Ovary (tissue), 9 donors: ENCODE measurements around the gene WNT2. TPM values are rescaled to one million over a fixed set of nuclear protein-coding genes. Genes with fewer than 3 reads are reported as not detected.
"Not testable (repeated sequence)": the region's sequence is repeated elsewhere in the genome, so short reads cannot be mapped to it uniquely, and the experiment has no call there.

Source experiments
- DNase-seq, 5 donors: peaks; one replicate each; pipeline ENCODE4 v3.0.0-alpha.2; 2019 to 2020
- H3K27ac ChIP-seq, 2 donors: fragments of 200-600 bp; one replicate each; pipeline versions ENCODE4 v1.5.1 to v1.8.0; 2019 to 2022
- H3K27me3 ChIP-seq: fragments of 200-600 bp; one replicate; pipeline ENCODE4 v1.8.0; 2022
- H3K36me3 ChIP-seq: fragments of 200-600 bp; sonication (generic); one replicate; pipeline ENCODE4 v1.5.1; 2019
- H3K4me1 ChIP-seq: one replicate; pipeline ENCODE4 v1.8.1; 2013; ENCODE audit warnings: mild to moderate bottlenecking, moderate library complexity; ENCODE audit not compliant: insufficient read depth
- H3K4me3 ChIP-seq: fragments of 200-600 bp; sonication (generic); one replicate; pipeline ENCODE4 v1.5.1; 2017
- H3K9me3 ChIP-seq, 2 donors: fragments of 200-600 bp in 1 of 2; sonication (generic) in 1 of 2; one replicate each; pipeline versions ENCODE4 v1.5.1 to v1.8.1; 2013 to 2019; ENCODE audit warnings: mild to moderate bottlenecking in 1 of 2, moderate library complexity in 1 of 2
- EP300 ChIP-seq: sonication (generic); formaldehyde crosslinking; IDR thresholded peaks from one replicate; pipeline ENCODE4 v1.6.1; 2017; ENCODE audit warnings: antibody characterized with exemption
- POLR2A ChIP-seq: fragments of 450-650 bp; IDR thresholded peaks from one replicate; pipeline ENCODE4 v1.6.1; 2017; ENCODE audit warnings: antibody characterized with exemption, mild to moderate bottlenecking, moderate library complexity
- WGBS, 3 donors: extraction: QIAGEN DNeasy Blood & Tissue Kit in 1 of 3; methylation state at CpG; one replicate each; pipeline versions ENCODE4 v1.1.5 to v1.1.7; 2013 to 2017; 5-methylcytosine and 5-hydroxymethylcytosine counted together
- intact Hi-C, 4 donors: fragments of 100-400 bp; cut with DNase I; formaldehyde crosslinking; loops; one replicate each; pipeline versions ENCODE4 v1.11.0 to v1.15.1; 2022 to 2023
- polyA plus RNA-seq, 2 donors: library from polyadenylated mRNA; stranded (reverse); fragments of 200-250 nt in 1 of 2; fragments of 350-450 nt in 1 of 2; fragmentation: Illumina TruSeq in 1 of 2; extraction: RNeasy Lipid Tissue Mini Kit (QIAGEN cat#74804) in 1 of 2; gene quantifications; one replicate each; pipeline ENCODE4 v1.2.3, GENCODE V29; 2013 to 2014
- total RNA-seq, 7 donors: library from RNA; depleted of rRNA in 2 of 7; stranded (reverse); fragments of >200 nt in 2 of 7; fragmentation: NEBNext Ultra II Directional in 3 of 7; extraction: Animal tissue kit (Norgen Biotek cat#: 25700) in 3 of 7; gene quantifications; one replicate each; pipeline versions ENCODE4 v1.1.0 to v1.2.4, GENCODE V29; 2016 to 2023
- TF ChIP-seq, protein P1 (sequence below), 3 donors: fragments of 450-650 bp in 2 of 3; fragments of 200-600 bp in 1 of 3; IDR thresholded peaks; one replicate each; pipeline versions ENCODE4 v1.5.1 to v1.8.0; 2016 to 2022; ENCODE audit warnings: antibody characterized with exemption in 3 of 3, mild to moderate bottlenecking in 1 of 3
- donor health status: DM: no; HTN: no; CAD: no; lungs with moderate emphysema.
- donor health status: DM: no; HTN: no; CAD: no.
- donor health status: Bipolar disorder and iron deficiency.
- donor health status: DM: yes; HTN: yes; CAD: no.
- donor health status: DM: no; HTN: no; CAD: no.
- donor health status: DM: yes; HTN: yes; CAD: no.

WNT2 gene
- total and polyA plus RNA-seq, 9 donors = 0.17 to 2.1 (median 0.45) TPM; not detected in 2

- TF ChIP-seq EP300 = no peak
- TF ChIP-seq, protein P1, sequence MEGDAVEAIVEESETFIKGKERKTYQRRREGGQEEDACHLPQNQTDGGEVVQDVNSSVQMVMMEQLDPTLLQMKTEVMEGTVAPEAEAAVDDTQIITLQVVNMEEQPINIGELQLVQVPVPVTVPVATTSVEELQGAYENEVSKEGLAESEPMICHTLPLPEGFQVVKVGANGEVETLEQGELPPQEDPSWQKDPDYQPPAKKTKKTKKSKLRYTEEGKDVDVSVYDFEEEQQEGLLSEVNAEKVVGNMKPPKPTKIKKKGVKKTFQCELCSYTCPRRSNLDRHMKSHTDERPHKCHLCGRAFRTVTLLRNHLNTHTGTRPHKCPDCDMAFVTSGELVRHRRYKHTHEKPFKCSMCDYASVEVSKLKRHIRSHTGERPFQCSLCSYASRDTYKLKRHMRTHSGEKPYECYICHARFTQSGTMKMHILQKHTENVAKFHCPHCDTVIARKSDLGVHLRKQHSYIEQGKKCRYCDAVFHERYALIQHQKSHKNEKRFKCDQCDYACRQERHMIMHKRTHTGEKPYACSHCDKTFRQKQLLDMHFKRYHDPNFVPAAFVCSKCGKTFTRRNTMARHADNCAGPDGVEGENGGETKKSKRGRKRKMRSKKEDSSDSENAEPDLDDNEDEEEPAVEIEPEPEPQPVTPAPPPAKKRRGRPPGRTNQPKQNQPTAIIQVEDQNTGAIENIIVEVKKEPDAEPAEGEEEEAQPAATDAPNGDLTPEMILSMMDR (IDR thresholded peaks at IDR 0.05) = no peak
- no peak for TF ChIP-seq POLR2A
Observed at GRCh38 chr7:117313582-117313981, 9.3 kb downstream of the WNT2 start.

GRCh38 chr7:117312593-117313580 lies 10.0 kb downstream of the WNT2 start:
- Histone ChIP-seq H3K27me3 (no peaks in the 10 kb centered on the region), H3K4me3 (no peak overlapping the region), H3K9me3 (no peaks in the 10 kb centered on the region), H3K4me1 (no peaks in the 10 kb centered on the region), H3K36me3 (no peaks in the 10 kb centered on the region), H3K27ac (no peak overlapping the region)
- intact Hi-C loops = no loop called here
- no peak for DNase-seq
- WGBS, 3 donors = 46 to 60% (median 51%) methylated on average over 5 of the region's 5 CpGs
- no peak for TF ChIP-seq POLR2A
- TF ChIP-seq EP300 = no peak
- TF ChIP-seq, protein P1 (IDR thresholded peaks at IDR 0.05) = no peak

More at GRCh38 chr7:117313582-117313981, 9.3 kb downstream of the WNT2 start:
- no peak for DNase-seq
- Histone ChIP-seq H3K4me1 (no peaks in the 10 kb centered on the region), H3K4me3 (no peak overlapping the region), H3K9me3 (no peaks in the 10 kb centered on the region), H3K27me3 (no peaks in the 10 kb centered on the region), H3K36me3 (no peaks in the 10 kb centered on the region), H3K27ac (no peak overlapping the region)
- intact Hi-C loops = no loop called here

DNA sequence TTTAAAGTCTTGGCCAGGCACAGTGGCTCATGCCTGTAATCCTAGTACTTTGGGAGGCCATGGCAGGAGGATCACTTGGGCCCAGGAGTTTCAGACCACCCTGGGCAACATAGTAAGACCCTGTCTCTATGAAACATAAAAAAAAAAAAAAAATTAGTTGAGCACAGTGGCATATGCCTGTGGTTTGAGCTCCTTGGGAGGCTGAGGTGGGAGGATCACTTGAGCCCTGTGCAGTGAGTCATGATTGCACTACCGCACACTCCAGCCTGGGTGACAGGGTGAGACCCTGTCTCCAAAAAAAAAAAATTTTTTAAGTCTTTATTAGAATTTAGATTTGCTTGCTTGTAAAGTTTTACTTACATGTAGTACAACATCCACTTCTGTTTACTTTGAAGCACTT lies 14.0 kb downstream of the WNT2 start:
- Histone ChIP-seq H3K9me3 (no peaks in the 10 kb centered on the region), H3K27ac (no peak overlapping the region), H3K4me1 (no peaks in the 10 kb centered on the region), H3K36me3 (no peaks in the 10 kb centered on the region), H3K4me3 (no peak overlapping the region), H3K27me3 (no peaks in the 10 kb centered on the region)
- no peak for TF ChIP-seq EP300
- no peak for TF ChIP-seq POLR2A
- TF ChIP-seq, protein P1 (IDR thresholded peaks at IDR 0.05) = no peak
- intact Hi-C loops = no loop called here
- WGBS, 3 donors = 89 to 95% (median 89%) methylated on average over 1 of the region's 1 CpG
- DNase-seq = no peak

DNA sequence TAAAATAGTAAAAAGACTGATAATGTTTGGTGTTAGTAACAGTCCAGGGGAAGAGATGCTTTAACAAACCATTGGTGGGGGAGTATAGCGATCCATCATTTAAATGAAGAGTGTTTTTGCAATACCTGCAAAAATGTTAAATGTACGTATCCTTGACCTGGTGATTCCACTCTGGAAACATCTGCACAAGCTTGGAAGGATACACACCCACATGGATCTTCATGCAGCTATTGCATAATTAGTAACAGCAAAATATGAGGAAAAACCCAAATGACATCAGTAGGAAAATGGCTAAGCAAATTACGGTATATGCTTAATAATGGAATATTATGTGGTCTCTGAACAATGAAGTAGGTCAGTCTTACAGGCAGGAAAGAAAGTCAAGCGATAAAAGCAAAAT lies 20.5 kb downstream of the WNT2 start:
- H3K27ac ChIP-seq = no peak overlapping the region
- no peak overlapping the region for H3K4me3 ChIP-seq
- no peaks in the 10 kb centered on the region for H3K36me3 ChIP-seq
- no peaks in the 10 kb centered on the region for H3K4me1 ChIP-seq
- WGBS, 3 donors = 53 to 62% (median 58%) methylated on average over 4 of the region's 4 CpGs
- no peak for DNase-seq
- TF ChIP-seq EP300 (no peak), POLR2A (no peak)
- TF ChIP-seq, protein P1 (IDR thresholded peaks at IDR 0.05) = no peak
- intact Hi-C loops = no loop called here
- no peaks in the 10 kb centered on the region for H3K27me3 ChIP-seq
- no peaks in the 10 kb centered on the region for H3K9me3 ChIP-seq

DNA sequence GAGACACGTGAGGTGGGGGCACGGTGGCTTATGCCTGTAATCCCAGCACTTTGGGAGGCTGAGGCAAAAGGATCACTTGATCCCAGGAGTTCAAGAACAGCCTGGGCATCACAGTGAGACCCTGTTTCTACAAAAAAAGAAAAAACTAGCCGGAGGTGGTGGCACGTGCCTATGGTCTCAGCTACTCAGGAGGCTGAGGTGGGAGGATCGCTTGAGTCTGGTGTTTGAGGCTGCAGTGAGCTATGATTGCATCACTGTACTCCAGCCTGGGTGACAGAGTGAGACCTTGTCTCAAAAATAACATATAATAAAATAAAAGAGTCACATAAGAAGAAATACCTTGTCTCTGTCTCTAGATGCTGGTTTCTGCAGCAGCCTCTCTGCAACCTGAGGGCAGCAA lies 22.4 kb downstream of the WNT2 start:
- DNase-seq, H3K27me3 ChIP-seq, intact Hi-C loops, H3K9me3 ChIP-seq, H3K36me3 ChIP-seq, H3K4me3 ChIP-seq, H3K27ac ChIP-seq, H3K4me1 ChIP-seq: not testable (repeated sequence)
- 90 to 91% (median 91%) methylated on average over 5 of the region's 5 CpGs for WGBS, 3 donors
